ENCODE data around the gene TGFBR2. TPM values are rescaled to one million over a fixed set of nuclear protein-coding genes. Genes with fewer than 3 reads are reported as not detected.

Gene TGFBR2
- total and polyA plus RNA-seq, 5 experiments from 2014 or later: 128 to 268 (median 226) TPM

- Mint-ChIP-seq H3K27ac (no peak overlapping the region), H3K36me3 (no peaks in the 10 kb centered on the region), H3K27me3 (no peaks in the 10 kb centered on the region), H3K9me3 (peaks cover 0 to 2% (median 0%) of the 10 kb centered on the region in 9 donors), H3K4me1 (peaks cover 0 to 5% (median 2%) of the 10 kb centered on the region in 4 donors), H3K4me3 (no peak overlapping the region)
- ATAC-seq (no peak), DNase-seq (no peak)
- POLR2A ChIA-PET: no interaction called here
Measured at GRCh38 chr3:30586096-30586805, 20.1 kb upstream of the TGFBR2 start.

GRCh38 chr3:30586806-30587486 is 19.5 kb upstream of the TGFBR2 start:
- Mint-ChIP-seq H3K36me3 (no peaks in the 10 kb centered on the region), H3K4me1 (peaks cover 0 to 5% (median 2%) of the 10 kb centered on the region in 4 donors), H3K27ac (no peak overlapping the region), H3K27me3 (no peaks in the 10 kb centered on the region), H3K9me3 (peaks cover 0 to 2% (median 0%) of the 10 kb centered on the region in 9 donors), H3K4me3 (no peak overlapping the region)
- POLR2A ChIA-PET: no interaction called here
- ATAC-seq (no peak), DNase-seq (no peak)

GRCh38 chr3:30587904-30588303 is 18.5 kb upstream of the TGFBR2 start:
- ATAC-seq: no peak
- Mint-ChIP-seq H3K27ac (peak overlapping the region in 1 of 10 donors; percentile 61), H3K36me3 (peaks cover 0 to under 1% (median 0%) of the 10 kb centered on the region in 3 donors), H3K9me3 (peaks cover 0 to 8% (median 2%) of the 10 kb centered on the region in 9 donors), H3K4me3 (no peak overlapping the region), H3K4me1 (peaks cover 0 to 3% (median 2%) of the 10 kb centered on the region in 4 donors), H3K27me3 (no peaks in the 10 kb centered on the region)
- no peak for DNase-seq
- POLR2A ChIA-PET: no interaction called here

GRCh38 chr3:30596152-30596551 is 10.2 kb upstream of the TGFBR2 start:
- no peaks in the 10 kb centered on the region for H3K27me3 Mint-ChIP-seq
- H3K9me3 Mint-ChIP-seq: peaks cover 0 to 22% (median 4%) of the 10 kb centered on the region in 9 donors
- H3K4me3 Mint-ChIP-seq: no peak overlapping the region
- peaks cover 0 to 7% (median 4%) of the 10 kb centered on the region in 3 donors for H3K36me3 Mint-ChIP-seq
- no peak overlapping the region for H3K27ac Mint-ChIP-seq
- ATAC-seq (no peak), DNase-seq (no peak)
- peaks cover 7 to 38% (median 34%) of the 10 kb centered on the region in 4 donors for H3K4me1 Mint-ChIP-seq
- POLR2A ChIA-PET: no interaction called here

GRCh38 chr3:30597131-30597768 is 9.2 kb upstream of the TGFBR2 start:
- Mint-ChIP-seq H3K27me3 (no peaks in the 10 kb centered on the region), H3K4me1 (peaks cover 7 to 45% (median 41%) of the 10 kb centered on the region in 4 donors), H3K9me3 (peaks cover 0 to 22% (median 4%) of the 10 kb centered on the region in 9 donors), H3K36me3 (peaks cover 0 to 7% (median 4%) of the 10 kb centered on the region in 3 donors), H3K4me3 (no peak overlapping the region), H3K27ac (peak overlapping the region in 4 of 10 donors; percentile 10 to 63 (median 42))
- ATAC-seq (no peak), DNase-seq (no peak)
- POLR2A ChIA-PET: no interaction called here

- ATAC-seq (no peak), DNase-seq (no peak)
- Mint-ChIP-seq H3K4me1 (peaks cover 7 to 49% (median 45%) of the 10 kb centered on the region in 4 donors), H3K9me3 (peaks cover 0 to 17% (median 4%) of the 10 kb centered on the region in 9 donors), H3K4me3 (no peak overlapping the region), H3K27me3 (no peaks in the 10 kb centered on the region), H3K36me3 (peaks cover 0 to 7% (median 4%) of the 10 kb centered on the region in 3 donors), H3K27ac (peak overlapping the region in 1 of 10 donors; percentile 28)
- POLR2A ChIA-PET: no interaction called here
Measured at GRCh38 chr3:30597769-30598134, 8.6 kb upstream of the TGFBR2 start.

GRCh38 chr3:30598668-30599545 is 7.5 kb upstream of the TGFBR2 start:
- Mint-ChIP-seq H3K4me1 (peaks cover 7 to 60% (median 52%) of the 10 kb centered on the region in 4 donors), H3K36me3 (peaks cover 0 to 4% (median 2%) of the 10 kb centered on the region in 3 donors), H3K27me3 (no peaks in the 10 kb centered on the region), H3K4me3 (peak overlapping the region in 8 of 10 donors; percentile 20 to 71 (median 42)), H3K27ac (peak overlapping the region; percentile 9 to 92 (median 76)), H3K9me3 (peaks cover 0 to 6% (median 1%) of the 10 kb centered on the region in 9 donors)
- POLR2A ChIA-PET: interaction anchor here (1.3 kb wide), 1 partner anchor 106 kb away, joined by 5 read pairs; no protein-coding TSS in a partner anchor
- DNase-seq: no peak
- ATAC-seq: peak; percentile 64 to 74

GRCh38 chr3:30600572-30600971 is 5.8 kb upstream of the TGFBR2 start:
- Mint-ChIP-seq H3K4me3 (no peak overlapping the region), H3K27me3 (no peaks in the 10 kb centered on the region), H3K36me3 (no peaks in the 10 kb centered on the region), H3K27ac (peak overlapping the region in 2 of 10 donors; percentile 74 to 100), H3K9me3 (no peaks in the 10 kb centered on the region), H3K4me1 (peaks cover 20 to 77% (median 69%) of the 10 kb centered on the region in 4 donors)
- no peak for ATAC-seq
- no peak for DNase-seq
- POLR2A ChIA-PET: interaction anchor here (0.6 to 1.3 kb wide), 10 partner anchors 12 to 1522 kb away, joined by 3 to 7 read pairs (median 4); no protein-coding TSS in a partner anchor

- ATAC-seq: peak; percentile 11 to 22
- H3K27ac Mint-ChIP-seq: peak overlapping the region in 7 of 10 donors; percentile 57 to 100 (median 96)
- peaks cover 26 to 74% (median 64%) of the 10 kb centered on the region in 4 donors for H3K4me1 Mint-ChIP-seq
- peaks cover 1 to 7% (median 2%) of the 10 kb centered on the region in 3 donors for H3K36me3 Mint-ChIP-seq
- peak in 1 of 10 donors; percentile 34 for DNase-seq
- POLR2A ChIA-PET: interaction anchor here (0.7 to 1.1 kb wide), 3 partner anchors 13 to 930 kb away, joined by 4 to 10 read pairs (median 9); no protein-coding TSS in a partner anchor
- H3K27me3 Mint-ChIP-seq: no peaks in the 10 kb centered on the region
- peak overlapping the region in 8 of 10 donors; percentile 2 to 99 (median 47) for H3K4me3 Mint-ChIP-seq
- peaks cover 0 to 3% (median 0%) of the 10 kb centered on the region in 9 donors for H3K9me3 Mint-ChIP-seq
Measured at GRCh38 chr3:30602946-30603345, 3.5 kb upstream of the TGFBR2 start.

- Mint-ChIP-seq H3K36me3 (peaks cover 12 to 18% (median 13%) of the 10 kb centered on the region in 3 donors), H3K4me1 (peaks cover 26 to 74% (median 57%) of the 10 kb centered on the region in 4 donors), H3K4me3 (peak overlapping the region; percentile 77 to 100 (median 97)), H3K27ac (peak overlapping the region; percentile 93 to 100 (median 98)), H3K9me3 (peaks cover 0 to 7% (median 0%) of the 10 kb centered on the region in 9 donors), H3K27me3 (no peaks in the 10 kb centered on the region)
- ATAC-seq (peak in 1 of 2 donors; percentile 16), DNase-seq (peak in 1 of 10 donors; percentile 36)
- POLR2A ChIA-PET: interaction anchor here (0.6 to 1.4 kb wide), 6 partner anchors 25 to 148 kb away, joined by 3 to 7 read pairs (median 4); no protein-coding TSS in a partner anchor
Measured at GRCh38 chr3:30604093-30604492, 2.3 kb upstream of the TGFBR2 start.

GRCh38 chr3:30604558-30604957 is 1.8 kb upstream of the TGFBR2 start:
- ATAC-seq (no peak), DNase-seq (no peak)
- POLR2A ChIA-PET: interaction anchor here (0.7 to 4.0 kb wide), 6 partner anchors 24 to 251 kb away, joined by 3 to 35 read pairs (median 4); no protein-coding TSS in a partner anchor
- Mint-ChIP-seq H3K4me3 (peak overlapping the region; percentile 77 to 100 (median 97)), H3K27me3 (no peaks in the 10 kb centered on the region), H3K36me3 (peaks cover 13 to 21% (median 13%) of the 10 kb centered on the region in 3 donors), H3K4me1 (peaks cover 21 to 73% (median 53%) of the 10 kb centered on the region in 4 donors), H3K9me3 (peaks cover 0 to 7% (median 0%) of the 10 kb centered on the region in 9 donors), H3K27ac (peak overlapping the region; percentile 93 to 100 (median 98))
